ENCODE data around the gene FBXO36.

The FBXO36 gene

DNA sequence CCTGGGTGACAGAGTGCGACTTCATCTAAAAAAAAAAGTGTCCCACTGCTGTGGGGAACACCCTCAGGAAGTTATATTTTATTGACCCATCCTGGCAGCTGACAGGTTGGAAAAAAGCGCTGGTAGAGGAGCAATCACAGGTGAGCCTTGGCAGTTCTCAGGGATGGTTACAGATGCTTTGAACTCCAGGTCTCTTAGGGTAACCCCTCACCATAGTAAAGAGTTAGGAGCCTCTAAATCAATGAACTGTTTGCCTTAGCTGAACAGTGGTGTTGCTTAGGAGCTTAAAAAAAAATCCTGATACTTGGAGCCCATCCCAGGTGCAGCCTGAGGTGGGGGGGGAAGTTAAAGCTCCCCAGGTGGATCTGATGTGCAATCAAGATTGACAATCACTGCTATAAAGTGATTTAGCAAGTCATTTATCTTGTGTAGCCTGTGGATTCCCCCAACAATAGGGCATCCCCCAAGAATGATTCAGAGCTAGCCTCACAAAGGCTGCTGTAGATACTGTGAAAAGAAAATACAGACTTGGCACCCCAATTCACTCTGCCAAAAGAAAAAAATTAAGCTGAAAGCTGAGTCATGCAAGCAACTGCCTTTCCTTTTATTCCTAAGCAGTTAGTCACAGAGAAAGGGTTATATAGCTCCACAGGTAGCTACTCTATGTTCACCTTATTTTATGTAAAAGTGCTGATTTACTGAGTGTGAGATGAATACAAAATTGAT is 131.6 kb downstream of the FBXO36 start:
- no peak for DNase-seq

DNA sequence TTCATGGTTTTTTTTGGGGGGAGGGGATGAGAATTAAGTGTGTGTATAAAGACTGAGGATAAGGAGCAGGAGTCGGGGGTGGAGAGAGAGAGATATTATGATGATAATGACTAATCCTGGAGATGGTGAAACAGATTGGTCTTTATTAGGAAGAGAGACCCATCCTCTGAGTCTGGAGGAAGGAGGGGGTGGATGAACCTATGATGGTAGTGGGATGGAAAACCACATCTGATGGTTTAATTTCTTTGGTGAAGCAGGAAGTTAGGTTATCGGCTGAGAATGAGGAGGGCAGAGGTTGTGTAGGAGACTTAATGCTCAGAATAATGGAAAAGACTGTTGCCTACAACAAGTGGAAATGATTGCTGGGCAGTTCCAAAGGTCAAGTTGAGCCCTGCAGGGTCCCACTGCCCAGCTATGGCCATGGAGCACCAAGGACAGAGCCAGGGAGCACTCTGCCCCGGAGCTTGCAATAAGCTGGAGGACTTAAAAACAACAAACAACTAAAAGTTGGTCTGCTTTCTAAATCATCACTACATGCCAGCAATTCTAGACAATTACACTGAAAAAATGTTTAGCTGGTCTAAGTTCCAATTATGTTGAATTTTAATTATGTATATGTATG is 138.5 kb downstream of the FBXO36 start:
- DNase-seq = no peak
